GM19452 (cell line): ENCODE results near the gene CHCHD6.

Experiments used
- ATAC-seq: cut with Tn5 transposase; IDR thresholded peaks from one replicate; pipeline ENCODE4 v1.9.1; 2021; ENCODE audit not compliant: unreplicated experiment

CHCHD6 gene

GRCh38 chr3:126668450-126669401 lies 35.3 kb upstream of the CHCHD6 start:
- ATAC-seq = no peak

- no peak for ATAC-seq
Observed at GRCh38 chr3:126671521-126671920, 32.5 kb upstream of the CHCHD6 start.

GRCh38 chr3:126672340-126672739 lies 31.7 kb upstream of the CHCHD6 start:
- no peak for ATAC-seq

GRCh38 chr3:126672741-126673140 lies 31.3 kb upstream of the CHCHD6 start:
- no peak for ATAC-seq

- no peak for ATAC-seq
Observed at GRCh38 chr3:126676919-126677705, 26.9 kb upstream of the CHCHD6 start.

DNA sequence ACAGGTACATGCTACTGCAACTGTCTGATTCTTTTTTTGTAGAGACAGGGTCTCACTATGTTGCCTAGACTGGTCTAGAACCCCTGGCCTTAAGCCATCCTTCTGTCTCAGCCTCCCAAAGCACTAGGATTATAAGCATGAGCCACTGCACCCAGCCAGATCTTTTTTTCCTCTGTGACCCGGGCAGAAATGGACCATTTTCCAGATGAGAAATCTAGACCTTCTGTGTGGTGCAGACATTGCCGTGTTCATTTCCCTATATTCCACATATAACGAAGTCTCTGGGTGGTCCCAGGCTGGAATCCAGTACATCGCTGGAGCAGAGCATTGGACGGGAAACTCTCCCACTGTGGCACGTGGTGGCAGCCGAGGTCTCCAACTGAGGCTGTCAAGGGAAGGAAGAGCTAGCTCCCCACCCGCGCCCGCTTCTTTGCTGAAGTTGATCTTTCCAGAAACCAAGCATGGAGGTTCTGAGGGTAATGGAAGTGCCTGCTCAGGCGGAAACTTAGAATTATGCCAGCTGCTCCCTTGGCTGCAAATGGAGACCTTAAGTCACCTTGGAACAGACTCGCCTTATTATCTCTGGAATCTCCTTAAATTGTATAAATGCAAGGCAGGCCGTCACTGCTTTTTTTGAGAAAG lies 26.1 kb upstream of the CHCHD6 start:
- ATAC-seq = no peak

DNA sequence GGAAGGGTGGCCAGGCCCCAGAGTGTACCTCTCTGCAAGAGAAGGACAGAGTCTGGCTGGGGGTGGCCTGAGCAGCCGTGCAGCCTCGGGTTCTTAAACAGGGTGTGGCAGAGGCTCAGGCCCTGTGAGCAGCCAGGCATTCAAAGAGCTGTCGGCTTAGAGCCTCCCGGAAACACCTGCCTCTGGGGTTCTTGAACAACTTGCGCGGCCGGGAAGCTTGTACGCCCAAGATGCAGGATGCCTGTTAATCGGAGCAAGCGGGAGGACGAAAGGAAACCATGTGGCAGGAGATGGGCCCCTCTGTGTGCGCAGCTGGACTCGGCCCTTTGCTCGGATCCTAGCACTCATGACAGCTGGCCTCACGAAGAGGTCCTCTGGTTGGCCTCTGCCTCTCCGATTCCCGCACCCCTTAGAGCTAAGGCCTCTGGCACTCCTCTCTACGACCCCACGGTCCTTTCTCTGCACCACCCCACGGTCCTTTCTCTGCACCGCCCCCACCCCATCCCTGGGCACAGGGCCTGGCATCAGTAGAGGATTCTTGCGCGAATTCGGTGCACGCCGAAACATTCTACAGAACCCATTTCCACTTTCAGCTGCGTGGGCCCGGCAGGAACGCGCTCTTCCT lies 25.2 kb upstream of the CHCHD6 start:
- ATAC-seq = no peak

- ATAC-seq = no peak
Observed at GRCh38 chr3:126679318-126679751, 24.7 kb upstream of the CHCHD6 start.

- ATAC-seq = no peak
Observed at GRCh38 chr3:126679831-126680666, 24.0 kb upstream of the CHCHD6 start.

- ATAC-seq = no peak
Observed at GRCh38 chr3:126680667-126681055, 23.4 kb upstream of the CHCHD6 start.

DNA sequence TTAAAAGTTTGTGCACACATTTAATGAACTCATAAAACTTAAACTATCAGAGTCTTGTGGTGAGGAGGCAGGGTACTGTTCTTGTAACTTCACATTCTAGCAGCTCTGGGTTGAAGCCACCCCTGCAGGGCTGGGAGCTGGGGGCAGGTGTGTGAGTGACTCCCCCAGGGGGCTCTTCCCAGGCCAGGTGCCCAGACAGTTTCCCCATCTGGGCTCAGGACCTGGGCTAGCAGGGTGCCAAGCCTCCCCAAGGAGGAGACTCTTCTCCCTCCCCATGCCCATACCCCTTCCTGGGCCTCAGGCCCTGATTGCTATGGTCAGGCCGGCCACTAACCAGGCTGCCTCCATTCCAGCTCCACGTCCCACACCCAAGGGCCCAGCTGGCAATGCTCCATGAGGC lies 22.0 kb upstream of the CHCHD6 start:
- no peak for ATAC-seq

GRCh38 chr3:126683069-126683468 lies 21.0 kb upstream of the CHCHD6 start:
- ATAC-seq = no peak

DNA sequence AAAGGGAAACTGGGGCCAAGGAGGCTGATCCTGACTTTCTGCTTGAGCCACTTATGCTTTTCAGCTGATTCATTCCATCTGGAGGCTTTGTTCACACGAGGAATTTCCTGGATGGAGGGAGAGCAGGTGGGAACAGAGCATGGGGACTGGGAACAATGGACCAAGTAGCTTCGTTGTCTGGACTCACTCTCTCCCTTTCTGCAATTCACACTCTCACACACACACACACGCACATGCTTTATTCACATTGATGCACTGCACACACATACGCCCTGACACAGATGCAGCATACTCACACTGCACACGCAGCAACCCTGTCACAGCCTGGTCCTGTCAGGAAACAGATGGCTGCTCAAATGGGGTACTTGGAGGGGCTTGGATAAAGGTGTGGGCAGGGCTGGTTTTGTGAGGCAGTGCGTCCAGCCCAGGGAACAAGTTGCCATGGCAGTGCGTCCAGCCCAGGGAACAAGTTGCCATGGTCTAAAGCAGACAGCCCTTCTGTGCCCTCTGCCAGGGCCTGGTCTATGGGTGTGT lies 19.8 kb upstream of the CHCHD6 start:
- no peak for ATAC-seq

DNA sequence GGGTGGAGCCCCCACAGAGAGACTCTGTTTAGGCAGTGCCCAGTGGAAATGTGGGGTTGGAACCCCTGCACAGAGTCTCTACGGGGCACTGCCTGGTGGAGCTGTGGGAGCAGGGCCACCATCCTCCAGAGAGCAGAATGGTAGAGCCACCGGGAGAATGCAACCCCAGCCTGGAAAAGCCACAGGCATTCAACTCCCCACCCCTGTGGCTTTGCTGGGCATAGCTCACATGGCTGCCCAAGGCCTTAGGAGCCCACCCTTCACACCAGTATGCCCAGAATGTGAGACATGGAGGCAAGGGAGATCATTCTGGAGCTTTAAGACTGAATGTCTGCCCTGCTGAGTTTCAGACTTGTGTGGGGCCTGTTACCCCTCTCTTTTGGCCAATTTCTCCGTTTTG lies 19.0 kb upstream of the CHCHD6 start:
- no peak for ATAC-seq

DNA sequence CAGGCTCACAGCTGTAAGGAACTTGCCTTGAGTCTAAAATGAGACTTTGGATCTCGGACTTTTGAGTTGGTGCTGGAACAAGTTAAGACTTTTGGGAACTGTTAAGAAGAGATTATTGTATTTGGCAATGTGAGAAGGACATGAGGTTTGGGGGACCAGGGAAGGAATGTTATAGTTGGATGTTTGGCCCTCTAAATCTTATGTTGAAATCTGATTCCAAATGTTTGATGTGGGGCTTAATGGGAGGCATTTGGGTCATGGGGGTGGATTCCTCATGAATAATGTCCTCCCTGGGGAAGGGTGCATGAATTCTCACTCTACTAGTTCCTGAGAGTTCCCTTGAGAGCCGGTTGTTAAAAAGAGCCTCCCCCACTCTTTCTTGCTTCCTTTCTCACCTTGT lies 18.5 kb upstream of the CHCHD6 start:
- ATAC-seq = no peak

DNA sequence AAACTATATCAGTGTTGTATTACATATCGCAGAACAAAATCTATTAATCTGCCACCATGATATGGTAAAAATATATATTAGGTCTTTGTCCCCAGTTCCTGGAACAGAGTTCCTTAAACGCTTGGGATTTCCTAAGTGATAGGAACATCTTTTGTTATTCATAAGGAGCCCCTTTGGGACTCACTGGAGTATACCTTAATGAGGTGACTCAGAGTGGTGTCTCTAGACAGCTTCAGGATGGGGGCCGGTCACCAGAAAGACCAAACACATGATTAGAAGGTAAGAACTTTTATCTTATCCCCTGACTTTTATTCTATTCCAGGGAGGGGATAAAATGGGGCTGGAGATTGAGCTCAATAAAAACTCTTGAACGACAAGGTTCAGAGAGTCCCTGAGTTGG lies 12.3 kb upstream of the CHCHD6 start:
- no peak for ATAC-seq

- ATAC-seq = no peak
Observed at GRCh38 chr3:126692858-126693257, 11.2 kb upstream of the CHCHD6 start.

- ATAC-seq = no peak
Observed at GRCh38 chr3:126693921-126694320, 10.1 kb upstream of the CHCHD6 start.

DNA sequence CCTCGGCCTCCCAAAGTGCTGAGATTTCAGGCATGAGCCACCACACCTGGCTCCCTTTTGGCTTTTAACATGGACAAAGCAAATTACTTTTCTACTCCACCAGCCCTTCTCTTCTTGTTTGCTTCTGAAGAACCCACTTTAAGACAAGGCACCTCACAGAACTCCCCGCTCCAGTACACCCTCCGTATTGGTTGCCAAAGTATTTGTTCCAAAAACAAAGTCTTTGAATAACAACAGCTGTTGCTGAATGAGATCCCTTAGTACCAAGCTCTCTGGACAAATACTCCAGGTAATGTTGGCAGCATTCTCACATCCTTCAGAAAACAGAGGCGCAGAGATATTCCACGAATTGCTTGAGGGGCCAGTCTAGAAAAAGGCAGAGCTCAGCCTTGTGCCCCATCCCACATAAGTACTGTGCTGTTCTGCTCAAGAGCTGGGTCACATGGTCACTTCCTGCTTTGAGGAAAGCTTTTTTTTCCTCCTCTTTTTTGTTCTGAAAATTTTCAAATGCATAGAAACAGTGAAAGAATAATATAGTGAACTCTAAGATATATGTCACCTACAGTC lies 7.3 kb upstream of the CHCHD6 start:
- ATAC-seq = no peak

- no peak for ATAC-seq
Observed at GRCh38 chr3:126699011-126699410, 5.0 kb upstream of the CHCHD6 start.
